ENCODE data around the gene HAO2. TPM values are rescaled to one million over a fixed set of nuclear protein-coding genes. Genes with fewer than 3 reads are reported as not detected.
"Not testable (repeated sequence)": the region's sequence is repeated elsewhere in the genome, so short reads cannot be mapped to it uniquely, and the experiment has no call there.

The HAO2 gene
- total and polyA plus RNA-seq, 10 donors, result 0.10 to 0.25 (median 0.12) TPM; not detected in 7

- H3K9me3 ChIP-seq, result no peaks in the 10 kb centered on the region
- TF ChIP-seq POLR2A (IDR thresholded peaks at IDR 0.05) (no peak), POLR2AphosphoS5 (IDR thresholded peaks at IDR 0.05) (no peak), CTCF (IDR thresholded peaks at IDR 0.05 in 8 of 11, conservative IDR thresholded peaks at IDR 0.05 in 3 of 11) (no peak)
- H3K36me3 ChIP-seq, result no peaks in the 10 kb centered on the region
- H3K4me3 ChIP-seq, result no peak overlapping the region
- intact Hi-C loops (cut with DNase I; ENCODE audit: low total_unique reads), result no loop called here
- H3K27me3 ChIP-seq (replicated peaks in 1 of 7), result no peaks in the 10 kb centered on the region
- 86 to 94% (median 93%) methylated on average over 8 to 23 of the region's 23 CpGs for WGBS, 5 donors
- DNase-seq, result no peak
- no peak overlapping the region for H3K27ac ChIP-seq
- H3K4me1 ChIP-seq, result peaks cover 0 to 8% (median 0%) of the 10 kb centered on the region in 6 donors
Observed at GRCh38 chr1:119333163-119333896, 35.3 kb upstream of the HAO2 start.

GRCh38 chr1:119333897-119334250 lies 34.7 kb upstream of the HAO2 start:
- H3K4me1 ChIP-seq; H3K27me3 ChIP-seq (replicated peaks in 1 of 7); intact Hi-C loops (cut with DNase I; ENCODE audit: low total_unique reads); H3K36me3 ChIP-seq; H3K27ac ChIP-seq; H3K4me3 ChIP-seq; H3K9me3 ChIP-seq; DNase-seq: not testable (repeated sequence)
- 94 to 100% (median 96%) methylated on average over 5 to 16 of the region's 16 CpGs for WGBS, 5 donors

GRCh38 chr1:119336848-119337247 lies 31.7 kb upstream of the HAO2 start:
- TF ChIP-seq POLR2A (IDR thresholded peaks at IDR 0.05) (no peak), POLR2AphosphoS5 (IDR thresholded peaks at IDR 0.05) (no peak), CTCF (IDR thresholded peaks at IDR 0.05 in 8 of 11, conservative IDR thresholded peaks at IDR 0.05 in 3 of 11) (no peak)
- no peak overlapping the region for H3K4me3 ChIP-seq
- DNase-seq, result no peak
- peak overlapping the region in 1 of 8 donors; percentile 33 for H3K27ac ChIP-seq
- intact Hi-C loops (cut with DNase I; ENCODE audit: low total_unique reads), result no loop called here
- no peaks in the 10 kb centered on the region for H3K9me3 ChIP-seq
- 52 to 67% (median 57%) methylated on average over 4 of the region's 4 CpGs for WGBS, 5 donors
- no peaks in the 10 kb centered on the region for H3K27me3 ChIP-seq (replicated peaks in 1 of 7)
- H3K4me1 ChIP-seq, result peaks cover 0 to 6% (median 4%) of the 10 kb centered on the region in 6 donors
- H3K36me3 ChIP-seq, result no peaks in the 10 kb centered on the region

- no peaks in the 10 kb centered on the region for H3K9me3 ChIP-seq
- intact Hi-C loops (cut with DNase I; ENCODE audit: low total_unique reads), result no loop called here
- no peak for DNase-seq
- peaks cover 0 to 6% (median 0%) of the 10 kb centered on the region in 6 donors for H3K4me1 ChIP-seq
- H3K27ac ChIP-seq, result no peak overlapping the region
- no peaks in the 10 kb centered on the region for H3K36me3 ChIP-seq
- no peak overlapping the region for H3K4me3 ChIP-seq
- 84 to 97% (median 88%) methylated on average over 2 of the region's 2 CpGs for WGBS, 5 donors
- H3K27me3 ChIP-seq (replicated peaks in 1 of 7), result no peaks in the 10 kb centered on the region
- no peak for TF ChIP-seq CTCF (IDR thresholded peaks at IDR 0.05 in 8 of 11, conservative IDR thresholded peaks at IDR 0.05 in 3 of 11)
- no peak for TF ChIP-seq POLR2A (IDR thresholded peaks at IDR 0.05)
- TF ChIP-seq POLR2AphosphoS5 (IDR thresholded peaks at IDR 0.05), result no peak
Observed at GRCh38 chr1:119338004-119338403, 30.6 kb upstream of the HAO2 start.
